ENCODE data around the gene ELOB.
"Not testable (repeated sequence)": the region's sequence is repeated elsewhere in the genome, so short reads cannot be mapped to it uniquely, and the experiment has no call there.

ELOB gene

DNA sequence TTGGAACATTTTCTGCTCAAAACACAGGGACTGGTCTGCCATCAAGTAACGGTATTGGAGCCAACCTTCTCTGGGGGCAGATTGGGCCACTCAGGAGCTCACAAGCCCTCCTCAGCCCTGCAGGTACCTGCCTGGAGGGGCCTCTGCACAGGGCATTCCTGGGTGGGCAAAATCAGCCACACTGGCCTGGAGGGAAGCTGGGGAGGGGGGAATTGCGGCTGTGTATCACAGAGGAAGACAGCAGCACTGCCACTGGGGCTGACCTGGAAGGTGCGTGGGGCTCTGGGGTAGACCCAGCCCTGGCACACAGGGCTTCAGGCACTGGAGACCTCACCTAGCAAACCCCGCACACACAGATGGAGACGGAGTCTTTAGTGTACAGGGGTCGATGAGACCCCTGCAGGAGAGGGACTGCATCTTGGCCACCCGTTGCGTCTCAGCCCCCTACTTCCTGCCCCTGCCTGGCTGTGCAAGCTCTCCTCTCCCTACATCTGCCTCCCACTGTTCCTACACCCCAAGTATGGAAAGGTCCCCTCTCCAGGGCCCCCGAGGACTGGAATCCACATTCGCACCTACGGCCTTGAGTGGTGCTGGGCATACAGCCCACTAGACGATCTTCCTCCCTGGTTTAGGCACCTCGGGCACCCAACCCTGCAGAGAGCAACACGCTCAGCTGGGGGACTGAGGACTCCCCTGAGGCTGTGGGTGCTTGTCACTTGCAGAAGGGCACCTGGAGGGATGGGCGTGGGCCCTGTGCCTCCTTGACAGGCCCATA is 31.8 kb downstream of the ELOB start:
- DNase-seq: no peak

DNA sequence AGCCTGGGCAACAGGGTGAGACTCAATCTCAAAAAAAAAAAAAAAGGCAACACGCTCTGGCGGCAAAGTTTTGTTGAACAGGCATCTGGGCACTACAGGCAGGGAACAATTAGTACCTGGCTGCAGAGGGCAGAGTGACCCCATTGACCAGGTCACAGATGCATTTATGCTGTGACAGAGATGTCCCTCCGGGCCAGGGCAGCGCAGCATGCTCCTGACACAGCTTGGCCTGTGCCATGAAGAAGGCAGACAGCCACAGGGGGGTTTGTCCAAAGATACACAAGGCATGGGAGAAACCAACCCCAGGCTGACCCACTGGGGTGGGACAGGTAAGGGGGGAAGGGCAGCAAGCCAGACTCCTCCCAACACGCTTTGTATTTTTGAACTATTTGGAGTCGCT is 32.4 kb downstream of the ELOB start:
- DNase-seq: no peak

GRCh38 chr16:2743007-2743810 is 33.9 kb downstream of the ELOB start:
- DNase-seq: no peak

GRCh38 chr16:2742323-2743006 is 34.6 kb downstream of the ELOB start:
- no peak for DNase-seq

- DNase-seq: no peak
These were observed 35.9 kb downstream of the ELOB start for GRCh38 chr16:2741168-2741567.

GRCh38 chr16:2740476-2740875 is 36.6 kb downstream of the ELOB start:
- DNase-seq: no peak

GRCh38 chr16:2739625-2740430 is 37.3 kb downstream of the ELOB start:
- no peak for DNase-seq

- no peak for DNase-seq
These were observed 38.5 kb downstream of the ELOB start for GRCh38 chr16:2738615-2739014.

- no peak for DNase-seq
These were observed 39.1 kb downstream of the ELOB start for GRCh38 chr16:2737895-2738418.

DNA sequence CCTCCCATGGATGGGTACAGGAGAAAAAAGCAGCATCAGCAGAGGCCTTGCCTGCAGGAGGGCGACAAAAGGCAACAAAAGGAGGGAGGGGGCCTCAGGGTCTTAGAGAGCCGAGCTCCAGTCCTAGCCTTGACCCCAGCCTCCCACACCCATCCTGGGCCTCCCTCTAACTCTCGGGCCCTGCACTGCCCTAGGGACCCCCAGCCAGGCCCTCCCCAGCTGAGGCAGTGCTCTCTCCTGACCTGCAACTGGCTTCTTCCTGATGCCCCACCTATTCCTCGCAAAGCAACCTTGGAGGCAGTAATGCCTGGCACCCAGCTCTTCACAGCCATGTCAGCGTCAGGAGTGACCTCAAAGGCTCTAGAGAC is 39.9 kb downstream of the ELOB start:
- DNase-seq: no peak

DNA sequence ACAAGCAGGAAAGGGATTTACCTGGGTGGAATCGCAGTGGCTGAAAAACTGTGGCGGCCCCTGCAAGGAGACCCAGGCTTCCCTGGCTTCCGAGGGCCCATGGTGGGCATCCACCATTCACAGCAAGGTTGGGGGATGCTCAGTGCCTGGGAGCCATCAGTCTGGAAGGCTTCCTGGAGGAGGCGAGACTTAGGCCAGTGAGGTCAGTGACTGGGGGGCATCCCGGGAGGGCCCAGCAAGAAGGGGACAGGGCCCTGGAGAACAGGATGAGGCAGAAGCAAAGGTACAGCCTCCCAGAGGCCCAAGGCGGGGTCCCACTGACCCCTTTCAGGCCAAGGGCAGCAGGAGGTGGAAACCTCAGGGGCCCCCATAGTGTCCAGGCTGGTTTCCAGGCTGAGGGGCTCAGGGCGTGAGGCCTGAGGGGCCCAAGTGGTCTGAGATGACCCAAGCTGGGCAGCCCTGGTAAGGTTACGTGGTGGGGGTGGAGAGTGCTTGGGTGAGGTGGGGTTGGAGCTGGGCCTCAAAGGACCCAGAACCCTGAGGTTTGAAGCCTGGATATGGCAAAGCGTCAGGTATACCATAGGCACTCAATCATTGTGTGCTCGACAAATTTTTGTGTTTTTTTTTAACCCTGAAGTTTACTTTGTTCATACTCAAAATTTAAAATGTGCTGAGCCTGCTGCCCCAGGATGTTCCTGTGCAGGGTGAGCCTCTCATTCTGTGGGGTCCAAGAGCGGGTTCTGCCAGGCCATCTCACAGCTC is 40.4 kb downstream of the ELOB start:
- DNase-seq: no peak

DNA sequence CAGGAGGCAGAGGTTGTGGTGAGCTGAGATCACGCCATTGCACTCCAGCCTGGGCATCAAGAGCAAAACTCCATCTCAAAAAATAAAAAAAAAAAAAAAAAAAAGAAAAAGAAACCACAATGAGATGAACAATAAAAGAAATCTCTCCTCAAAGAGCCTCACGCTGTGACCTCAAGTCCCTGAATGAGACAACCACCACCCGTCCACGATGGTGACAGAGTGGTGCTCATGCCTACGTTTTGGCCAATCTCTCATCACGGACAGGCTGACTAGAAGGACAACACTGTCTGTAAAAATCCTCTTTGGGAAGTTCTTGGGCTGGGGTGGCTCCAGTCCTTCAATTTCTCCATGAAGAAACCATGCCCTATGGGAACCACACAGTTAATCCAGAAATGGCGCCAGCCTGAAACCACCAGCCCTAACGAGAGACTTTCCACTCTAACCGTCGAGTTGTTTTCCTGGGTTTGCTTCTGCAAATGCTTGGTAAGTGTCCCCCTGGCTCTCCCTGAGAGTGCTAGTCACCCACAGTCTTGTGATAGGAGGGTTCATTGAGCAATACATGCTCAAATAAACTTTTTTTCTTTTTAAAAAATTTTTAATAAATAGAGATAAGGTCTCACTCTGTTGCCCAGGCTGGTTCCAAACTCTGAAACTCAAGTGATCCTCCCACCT is 42.1 kb downstream of the ELOB start:
- DNase-seq: no peak

DNA sequence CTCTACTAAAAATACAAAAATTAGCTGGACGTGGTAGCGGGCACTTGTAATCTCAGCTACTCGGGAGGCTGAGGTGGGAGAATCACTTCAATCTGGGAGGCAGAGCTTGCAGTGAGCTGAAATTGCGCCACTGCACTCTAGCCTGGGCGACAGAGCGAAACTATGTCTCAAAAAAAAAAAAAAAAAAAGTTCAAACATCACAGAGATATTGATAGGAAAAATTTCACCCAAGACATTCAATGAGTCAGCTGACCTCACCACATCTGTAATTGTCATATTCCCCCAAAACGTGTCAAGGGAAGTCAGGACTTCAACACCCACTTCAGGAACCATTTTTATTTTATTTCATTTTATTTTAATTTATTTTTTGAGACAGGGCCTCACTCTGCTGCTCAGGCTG is 49.0 kb downstream of the ELOB start:
- no peak for DNase-seq

- no peak for DNase-seq
These were observed 50.2 kb downstream of the ELOB start for GRCh38 chr16:2726923-2727322.

GRCh38 chr16:2724816-2725348 is 52.2 kb downstream of the ELOB start:
- DNase-seq: no peak

DNA sequence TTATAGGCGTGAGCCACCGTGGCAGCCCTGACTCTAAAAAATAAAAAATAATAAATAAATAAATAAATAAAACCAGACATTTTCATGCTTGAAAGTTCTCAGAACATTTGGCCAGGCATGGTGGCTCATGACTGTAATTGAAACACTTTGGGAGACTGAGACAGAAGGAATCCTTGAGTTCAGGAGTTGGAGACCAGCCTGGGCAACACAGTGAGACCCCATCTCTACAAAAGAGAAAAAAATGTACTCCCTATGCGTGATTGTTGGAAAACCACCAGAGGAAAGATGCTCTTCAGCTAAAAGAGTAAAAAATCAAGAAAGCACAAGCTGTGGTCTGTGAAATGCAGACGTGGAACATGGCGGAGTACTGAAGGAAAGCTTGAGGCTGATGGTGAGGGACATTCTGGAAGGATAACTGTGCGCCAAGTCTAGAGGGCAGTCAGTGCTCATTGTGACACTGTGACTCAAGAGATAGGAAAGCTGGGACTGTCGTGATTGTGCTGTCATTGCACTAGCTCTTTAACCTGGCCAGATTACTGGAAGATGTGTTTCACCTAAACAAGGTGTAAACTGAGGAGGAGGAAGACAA is 52.9 kb downstream of the ELOB start:
- no peak for DNase-seq

DNA sequence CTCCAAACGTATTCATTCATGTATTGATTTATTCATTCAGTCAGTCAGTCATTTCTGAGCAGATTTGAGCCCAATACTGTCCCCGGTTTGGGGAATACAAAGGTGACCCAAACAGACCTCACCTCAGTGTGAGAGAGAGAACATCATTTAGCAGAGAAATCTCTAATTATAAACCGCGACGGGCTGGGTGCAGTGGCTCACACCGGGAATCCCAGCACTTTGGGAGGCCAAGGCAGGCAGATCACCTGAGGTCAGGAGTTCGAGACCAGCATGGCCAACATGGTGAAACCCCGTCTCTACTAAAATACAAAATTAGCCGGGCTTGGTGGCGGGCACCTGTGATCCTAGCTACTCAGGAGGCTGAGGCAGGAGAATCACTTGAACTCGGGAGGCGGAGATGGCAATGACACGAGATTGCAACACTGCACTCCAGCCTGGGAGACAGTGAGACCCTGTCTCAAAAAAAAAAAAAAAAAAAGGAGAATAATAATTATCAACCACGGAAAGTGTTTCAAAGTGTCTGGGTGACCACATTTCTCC is 55.4 kb downstream of the ELOB start:
- not testable (repeated sequence) for DNase-seq

Data from activated CD4-positive, alpha-beta T cell treated with anti-CD3 and anti-CD28 coated beads, Interleukin-2, amount 50 U/mL, for 1 hour (primary cell).